Peyer's patch (tissue), 4 donors: ENCODE measurements around the gene CBX2.

Source experiments
- CTCF ChIP-seq, 6 experiments: fragments of 450-650 bp in 4 of 6; fragments of 200-600 bp in 2 of 6; sonication (generic) in 1 of 6; IDR thresholded peaks; one replicate each; pipeline ENCODE4 v1.5.1; 2017 to 2019; ENCODE audit warnings: antibody characterized with exemption in 6 of 6, mild to moderate bottlenecking in 3 of 6, moderate library complexity in 1 of 6
- POLR2A ChIP-seq, 2 donors: fragments of 450-650 bp; IDR thresholded peaks; one replicate each; pipeline ENCODE4 v1.5.1; 2017; ENCODE audit warnings: antibody characterized with exemption in 2 of 2, mild to moderate bottlenecking in 2 of 2, moderate library complexity in 2 of 2

- TF ChIP-seq CTCF (IDR thresholded peaks at IDR 0.05) (no peak), POLR2A (IDR thresholded peaks at IDR 0.05) (no peak)
Observed at GRCh38 chr17:79803997-79804855, 26.3 kb downstream of the CBX2 start.
